ENCODE data around the gene DNAJC11.

DNAJC11 gene

GRCh38 chr1:6590046-6590445, 111.6 kb downstream of the DNAJC11 start:
- Histone ChIP-seq H3K4me1 (peaks cover 71 to 94% (median 82%) of the 10 kb centered on the region in 10 experiments), H3K9me3 (replicated peaks in 1 of 11) (no peaks in the 10 kb centered on the region), H3K4me3 (no peak overlapping the region), H4K20me1 (peaks cover 97 to 100% (median 100%) of the 10 kb centered on the region in 11 experiments), H3K27me3 (no peaks in the 10 kb centered on the region), H3K27ac (0 out of 22 replicates have a peak overlapping the region, but pooled peaks of 1 of the 11 experiments have one; percentile 27), H3K4me2 (peak overlapping the region; percentile 67 to 89 (median 85); a peak in 21 of 22 replicates), H3K9ac (peak overlapping the region in 3 of 11 experiments; percentile 13 to 56 (median 45); a peak in 2 of 22 replicates), H3K36me3 (peaks cover 58 to 84% (median 71%) of the 10 kb centered on the region in 11 experiments)
- TF ChIP-seq Cebpa-rat (IDR thresholded peaks at IDR 0.05): no peak

DNA sequence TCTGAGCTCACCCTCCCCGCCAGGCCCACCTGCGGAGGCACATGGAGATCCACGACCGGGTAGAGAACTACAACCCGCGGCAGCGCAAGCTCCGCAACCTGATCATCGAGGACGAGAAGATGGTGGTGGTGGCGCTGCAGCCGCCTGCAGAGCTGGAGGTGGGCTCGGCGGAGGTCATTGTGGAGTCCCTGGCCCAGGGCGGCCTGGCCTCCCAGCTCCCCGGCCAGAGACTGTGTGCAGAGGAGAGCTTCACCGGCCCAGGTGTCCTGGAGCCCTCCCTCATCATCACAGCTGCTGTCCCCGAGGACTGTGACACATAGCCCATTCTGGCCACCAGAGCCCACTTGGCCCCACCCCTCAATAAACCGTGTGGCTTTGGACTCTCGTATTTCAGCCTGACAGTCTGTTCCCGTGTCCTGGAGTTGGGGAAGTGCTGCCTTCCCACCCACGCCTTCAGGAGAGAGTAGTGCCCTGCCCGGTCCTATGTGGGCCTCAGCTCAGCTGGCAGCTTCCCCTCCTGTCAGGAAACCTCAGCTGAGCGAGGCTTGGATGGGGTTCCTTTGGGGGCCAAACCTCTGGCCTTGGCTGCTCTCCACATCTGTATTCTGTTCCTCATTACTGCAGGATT, 112.6 kb downstream of the DNAJC11 start:
- Histone ChIP-seq H3K4me1 (peaks cover 77 to 98% (median 88%) of the 10 kb centered on the region in 10 experiments), H3K9me3 (replicated peaks in 1 of 11) (no peaks in the 10 kb centered on the region), H4K20me1 (peaks cover 98 to 100% (median 100%) of the 10 kb centered on the region in 11 experiments), H3K27ac (peak overlapping the region in 2 of 11 experiments; percentile 21 to 27; a peak in 1 of 22 replicates), H3K36me3 (peaks cover 48 to 84% (median 62%) of the 10 kb centered on the region in 11 experiments), H3K4me3 (no peak overlapping the region), H3K27me3 (no peaks in the 10 kb centered on the region), H3K9ac (peak overlapping the region in 7 of 11 experiments; percentile 1 to 56 (median 44); a peak in 9 of 22 replicates), H3K4me2 (peak overlapping the region; percentile 67 to 89 (median 85))
- TF ChIP-seq Cebpa-rat (IDR thresholded peaks at IDR 0.05): no peak

DNA sequence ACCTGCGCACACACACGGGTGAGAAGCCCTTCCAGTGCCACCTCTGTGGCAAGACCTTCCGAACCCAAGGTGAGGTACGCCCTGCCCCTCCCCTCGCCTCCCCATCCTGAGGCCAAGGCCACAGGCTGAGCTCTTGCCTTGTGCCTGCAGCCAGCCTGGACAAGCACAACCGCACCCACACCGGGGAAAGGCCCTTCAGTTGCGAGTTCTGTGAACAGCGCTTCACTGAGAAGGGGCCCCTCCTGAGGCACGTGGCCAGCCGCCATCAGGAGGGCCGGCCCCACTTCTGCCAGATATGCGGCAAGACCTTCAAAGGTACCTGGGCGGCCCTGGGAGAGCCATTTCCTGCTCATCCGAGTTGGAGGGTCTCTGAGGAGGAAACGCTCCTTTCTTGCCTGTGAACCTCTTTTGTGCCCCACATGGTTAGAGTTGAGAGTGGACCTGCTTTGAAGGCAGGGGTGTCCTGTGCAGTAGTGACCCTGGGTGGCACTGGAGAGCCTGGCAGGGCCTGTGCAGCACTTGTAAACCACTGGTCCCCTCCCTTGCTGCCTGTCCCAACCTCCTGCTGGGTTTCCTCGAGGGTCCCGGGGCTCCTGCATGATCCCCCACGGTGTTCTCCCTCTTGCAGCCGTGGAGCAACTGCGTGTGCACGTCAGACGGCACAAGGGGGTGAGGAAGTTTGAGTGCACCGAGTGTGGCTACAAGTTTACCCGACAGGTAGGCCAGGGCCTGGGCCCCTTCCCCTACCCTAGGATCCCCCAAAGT, 113.3 kb downstream of the DNAJC11 start:
- H3K9ac ChIP-seq: peak overlapping the region in 3 of 11 experiments; percentile 45 to 56 (median 53); a peak in 4 of 22 replicates
- peaks cover 91 to 100% (median 98%) of the 10 kb centered on the region in 11 experiments for H4K20me1 ChIP-seq
- no peak overlapping the region for H3K4me3 ChIP-seq
- peaks cover 41 to 80% (median 55%) of the 10 kb centered on the region in 11 experiments for H3K36me3 ChIP-seq
- 0 out of 22 replicates have a peak overlapping the region, but pooled peaks of 1 of the 11 experiments have one; percentile 5 for H3K27ac ChIP-seq
- peaks cover 80 to 100% (median 88%) of the 10 kb centered on the region in 10 experiments for H3K4me1 ChIP-seq
- TF ChIP-seq Cebpa-rat (IDR thresholded peaks at IDR 0.05): no peak
- H3K9me3 ChIP-seq (replicated peaks in 1 of 11): no peaks in the 10 kb centered on the region
- no peaks in the 10 kb centered on the region for H3K27me3 ChIP-seq
- H3K4me2 ChIP-seq: peak overlapping the region; percentile 67 to 89 (median 85)

- Histone ChIP-seq H3K4me3 (no peak overlapping the region), H3K36me3 (peaks cover 34 to 78% (median 50%) of the 10 kb centered on the region in 11 experiments), H3K4me2 (peak overlapping the region; percentile 67 to 89 (median 85); a peak in 21 of 22 replicates), H3K9ac (peak overlapping the region in 7 of 11 experiments; percentile 4 to 56 (median 34); a peak in 11 of 22 replicates), H3K27me3 (no peaks in the 10 kb centered on the region), H3K4me1 (peaks cover 79 to 100% (median 89%) of the 10 kb centered on the region in 10 experiments), H3K9me3 (replicated peaks in 1 of 11) (no peaks in the 10 kb centered on the region), H3K27ac (peak overlapping the region in 1 of 11 experiments; percentile 5; a peak in 2 of 22 replicates), H4K20me1 (peaks cover 82 to 100% (median 96%) of the 10 kb centered on the region in 11 experiments)
- TF ChIP-seq Cebpa-rat (IDR thresholded peaks at IDR 0.05): no peak
Observed at GRCh38 chr1:6587261-6588005, 114.2 kb downstream of the DNAJC11 start.

GRCh38 chr1:6586404-6586816, 115.2 kb downstream of the DNAJC11 start:
- peak overlapping the region in 2 of 11 experiments; percentile 53 to 56; a peak in 5 of 22 replicates for H3K9ac ChIP-seq
- H3K4me2 ChIP-seq: peak overlapping the region in 10 of 11 experiments; percentile 9 to 86 (median 82); a peak in 15 of 22 replicates
- no peak for TF ChIP-seq Cebpa-rat (IDR thresholded peaks at IDR 0.05)
- peaks cover 79 to 100% (median 89%) of the 10 kb centered on the region in 10 experiments for H3K4me1 ChIP-seq
- no peaks in the 10 kb centered on the region for H3K9me3 ChIP-seq (replicated peaks in 1 of 11)
- H4K20me1 ChIP-seq: peaks cover 77 to 100% (median 96%) of the 10 kb centered on the region in 11 experiments
- H3K27ac ChIP-seq: no peak overlapping the region
- H3K4me3 ChIP-seq: no peak overlapping the region
- H3K36me3 ChIP-seq: peaks cover 34 to 76% (median 47%) of the 10 kb centered on the region in 11 experiments
- no peaks in the 10 kb centered on the region for H3K27me3 ChIP-seq

- Histone ChIP-seq H3K27ac (no peak overlapping the region), H3K9ac (no peak overlapping the region; a peak in 2 of 22 replicates), H3K4me3 (no peak overlapping the region), H3K4me2 (peak overlapping the region in 2 of 11 experiments; percentile 15 to 82; a peak in 3 of 22 replicates), H3K27me3 (no peaks in the 10 kb centered on the region), H4K20me1 (peaks cover 77 to 100% (median 96%) of the 10 kb centered on the region in 11 experiments), H3K9me3 (replicated peaks in 1 of 11) (no peaks in the 10 kb centered on the region), H3K36me3 (peaks cover 32 to 75% (median 46%) of the 10 kb centered on the region in 11 experiments), H3K4me1 (peaks cover 79 to 100% (median 89%) of the 10 kb centered on the region in 10 experiments)
- no peak for TF ChIP-seq Cebpa-rat (IDR thresholded peaks at IDR 0.05)
Observed at GRCh38 chr1:6585841-6586240, 115.8 kb downstream of the DNAJC11 start.

DNA sequence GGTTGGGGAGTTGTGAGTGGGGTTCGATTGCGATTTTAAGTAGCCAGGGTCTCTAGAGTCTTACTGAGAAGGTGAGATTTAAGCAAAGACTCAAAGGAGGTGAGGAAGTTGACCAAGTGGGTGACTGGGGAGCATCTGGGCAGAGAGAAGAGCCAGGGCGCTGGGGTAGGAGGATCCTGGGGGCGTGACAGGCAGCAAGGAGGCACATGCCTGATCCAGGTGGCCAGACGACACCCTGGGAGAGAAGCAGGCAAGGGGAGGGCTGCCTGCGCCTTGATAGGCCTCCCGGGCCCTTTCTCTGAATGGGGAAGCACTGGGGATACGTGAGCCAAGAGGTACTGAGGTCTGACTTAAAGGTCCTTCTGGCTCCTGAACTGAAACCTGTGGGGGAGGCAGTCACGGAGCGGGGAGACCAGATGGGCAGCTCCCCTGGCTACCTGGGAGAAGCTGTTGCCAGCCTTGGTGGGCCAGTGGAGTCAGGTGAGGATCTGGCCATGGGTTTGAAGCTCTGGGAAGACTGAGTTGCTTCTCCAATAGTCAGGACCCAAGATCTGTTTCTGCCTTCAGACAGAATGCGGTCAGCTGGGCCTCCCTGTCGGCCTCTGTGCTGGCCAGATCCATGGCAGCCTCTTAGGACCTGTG, 116.4 kb downstream of the DNAJC11 start:
- Histone ChIP-seq H3K9me3 (replicated peaks in 1 of 11) (no peaks in the 10 kb centered on the region), H3K4me2 (peak overlapping the region in 5 of 11 experiments; percentile 3 to 98 (median 20); a peak in 3 of 22 replicates), H3K9ac (peak overlapping the region in 1 of 11 experiments; percentile 16; a peak in 1 of 22 replicates), H4K20me1 (peaks cover 76 to 98% (median 93%) of the 10 kb centered on the region in 11 experiments), H3K4me3 (no peak overlapping the region), H3K4me1 (peaks cover 78 to 98% (median 87%) of the 10 kb centered on the region in 10 experiments), H3K36me3 (peaks cover 25 to 69% (median 40%) of the 10 kb centered on the region in 11 experiments), H3K27ac (no peak overlapping the region), H3K27me3 (no peaks in the 10 kb centered on the region)
- TF ChIP-seq Cebpa-rat (IDR thresholded peaks at IDR 0.05): no peak

Data from BLaER1 treated with 17β-estradiol and CSF1 and Interleukin-3, amounts not matched to agents 10 nM and 100 nM (cell line).